HG03045 (cell line): ENCODE results near the gene TMEM200B.
"Not testable (repeated sequence)": the region's sequence is repeated elsewhere in the genome, so short reads cannot be mapped to it uniquely, and the experiment has no call there.

Experiments used
- ATAC-seq: cut with Tn5 transposase; IDR thresholded peaks from one replicate; pipeline ENCODE4 v1.9.1; 2021; ENCODE audit warnings: mild to moderate bottlenecking, moderate library complexity; ENCODE audit not compliant: unreplicated experiment

Gene TMEM200B

DNA sequence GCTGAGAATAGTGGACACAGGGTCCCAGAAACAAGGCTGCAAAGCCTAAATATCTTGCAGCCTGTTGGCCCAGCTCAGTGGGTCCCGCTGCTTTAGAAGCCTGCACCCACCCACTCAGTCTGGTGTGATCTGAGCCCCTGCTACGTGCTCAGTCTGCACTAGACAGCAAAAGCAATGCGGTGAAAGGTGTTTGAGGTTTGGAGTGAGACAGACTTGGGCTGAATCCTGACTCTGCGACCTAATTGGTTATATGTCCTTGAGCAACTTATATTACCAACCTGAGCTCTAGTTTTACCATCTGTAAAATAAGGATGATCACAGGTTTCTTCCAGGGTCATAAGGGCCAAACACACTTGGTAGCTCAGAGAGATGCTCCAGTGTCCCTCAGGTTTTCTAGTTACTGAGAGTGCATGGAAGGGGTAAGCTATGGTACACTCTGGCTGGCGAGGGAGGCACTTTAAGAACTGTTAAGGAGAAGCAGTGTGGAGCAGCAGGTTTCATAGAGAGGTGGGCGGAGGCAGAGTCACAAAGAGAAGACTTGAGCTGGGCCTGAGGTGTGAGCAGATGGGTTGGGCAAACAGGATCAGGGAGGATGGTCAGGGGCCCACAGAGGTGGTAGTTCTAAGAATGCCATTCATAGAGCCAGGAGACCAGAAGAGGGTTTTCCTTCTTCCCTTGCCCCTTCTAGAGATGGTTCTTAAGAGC is 10.1 kb downstream of the TMEM200B start:
- no peak for ATAC-seq

DNA sequence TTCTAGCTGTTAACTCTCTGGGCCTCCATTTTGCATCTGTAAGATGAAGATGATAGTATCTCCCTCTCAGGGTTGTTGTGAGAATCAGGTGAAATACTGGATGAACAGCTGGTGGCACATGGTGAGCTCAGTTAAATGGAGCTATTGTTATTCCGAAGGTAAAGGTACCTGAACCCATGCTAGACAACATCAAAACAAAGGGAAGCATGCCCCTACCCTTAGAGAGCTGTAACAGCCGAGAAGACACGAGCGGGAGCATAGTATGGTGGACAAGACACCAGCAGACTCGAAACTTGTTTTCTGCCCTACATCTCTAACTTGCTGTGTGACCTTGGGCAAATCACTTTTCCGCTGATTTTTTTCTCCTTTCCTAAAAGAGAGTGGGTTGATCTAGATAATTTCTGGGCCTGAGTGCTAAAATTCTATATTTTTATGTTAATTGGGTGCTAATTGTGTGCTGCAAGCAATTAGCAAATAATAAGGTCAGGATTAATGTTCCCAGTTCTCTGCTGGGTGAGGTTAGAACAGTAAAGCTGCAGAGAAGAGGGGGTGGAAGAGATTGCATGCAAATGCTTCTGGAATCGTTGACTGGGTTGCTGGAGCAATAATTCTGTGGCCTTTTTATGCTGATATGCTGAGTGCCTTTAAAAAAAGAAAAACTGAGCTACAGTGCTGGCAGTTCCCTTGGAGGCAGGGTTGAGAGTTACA is 10.8 kb downstream of the TMEM200B start:
- ATAC-seq: no peak

DNA sequence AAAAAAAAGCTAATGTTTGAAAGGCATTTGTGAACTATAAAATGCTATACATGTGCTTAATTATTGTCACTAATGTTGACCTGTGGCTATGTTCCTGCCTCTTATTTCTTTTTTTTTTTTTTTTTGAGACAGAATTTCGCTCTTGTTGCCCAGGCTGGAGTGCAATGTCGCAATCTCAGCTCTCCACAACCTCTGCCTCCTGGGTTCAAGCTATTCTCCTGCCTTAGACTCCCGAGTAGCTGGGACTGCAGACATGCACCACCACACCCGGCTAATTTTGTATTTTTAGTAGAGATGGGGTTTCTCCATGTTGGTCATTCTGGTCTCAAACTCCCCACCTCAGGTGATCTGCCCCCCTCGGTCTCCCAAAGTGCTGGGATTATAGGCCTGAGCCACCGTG is 15.7 kb downstream of the TMEM200B start:
- ATAC-seq: not testable (repeated sequence)

DNA sequence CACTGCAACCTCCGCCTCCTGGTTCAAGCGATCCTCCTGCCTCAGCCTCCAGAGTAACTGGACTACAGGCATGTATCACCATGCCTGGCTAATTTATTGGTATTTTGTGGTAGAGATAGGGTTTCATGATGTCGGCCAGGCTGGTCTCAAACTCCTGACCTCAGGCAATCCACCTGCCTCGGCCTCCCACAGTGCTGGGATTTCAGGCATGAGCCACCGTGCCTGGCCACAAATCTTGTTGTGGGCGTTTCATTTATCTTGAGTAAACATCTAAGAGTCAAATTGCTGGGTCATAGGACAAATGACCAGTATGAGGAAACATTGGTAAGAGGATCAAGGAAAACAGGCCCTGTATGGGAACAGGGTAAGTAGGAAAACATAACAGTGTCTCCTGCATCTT is 17.9 kb downstream of the TMEM200B start:
- no peak for ATAC-seq

DNA sequence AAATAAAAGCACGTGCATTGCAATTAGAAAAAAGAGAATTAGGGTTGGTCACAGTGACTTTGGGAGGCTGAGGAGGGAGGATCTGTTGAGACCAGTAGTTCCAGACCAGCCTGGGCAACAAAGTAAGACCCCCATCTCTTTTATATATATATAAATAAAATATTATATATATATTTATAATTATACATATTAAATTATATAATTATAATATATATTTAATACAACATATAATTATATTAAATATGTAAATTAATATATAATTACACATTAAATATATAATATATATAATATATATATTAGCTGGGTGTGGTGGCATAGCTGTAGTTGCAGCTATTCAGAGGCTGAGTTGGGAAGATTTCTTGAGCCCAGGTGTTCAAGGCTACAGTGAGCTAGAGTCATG is 23.2 kb downstream of the TMEM200B start:
- ATAC-seq: no peak

DNA sequence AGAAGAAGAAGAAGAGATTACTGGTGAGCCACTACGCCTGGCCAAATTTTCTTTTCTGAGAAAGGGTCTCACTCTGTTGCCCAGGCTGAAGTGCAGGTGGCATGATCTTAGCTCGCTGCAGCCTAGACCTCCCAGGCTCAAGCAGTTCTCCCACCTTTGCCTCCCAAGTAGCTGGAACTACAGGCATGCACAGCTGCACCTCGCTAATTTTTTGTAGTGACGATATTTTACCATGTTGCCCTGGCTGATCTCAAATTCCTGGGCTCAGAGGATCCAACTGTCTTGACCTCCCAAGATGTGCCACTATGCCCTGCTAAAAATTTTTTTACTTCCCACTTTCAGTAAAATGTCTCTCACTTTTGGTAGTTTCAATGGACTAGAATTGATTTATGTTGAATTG is 24.4 kb downstream of the TMEM200B start:
- ATAC-seq: no peak

DNA sequence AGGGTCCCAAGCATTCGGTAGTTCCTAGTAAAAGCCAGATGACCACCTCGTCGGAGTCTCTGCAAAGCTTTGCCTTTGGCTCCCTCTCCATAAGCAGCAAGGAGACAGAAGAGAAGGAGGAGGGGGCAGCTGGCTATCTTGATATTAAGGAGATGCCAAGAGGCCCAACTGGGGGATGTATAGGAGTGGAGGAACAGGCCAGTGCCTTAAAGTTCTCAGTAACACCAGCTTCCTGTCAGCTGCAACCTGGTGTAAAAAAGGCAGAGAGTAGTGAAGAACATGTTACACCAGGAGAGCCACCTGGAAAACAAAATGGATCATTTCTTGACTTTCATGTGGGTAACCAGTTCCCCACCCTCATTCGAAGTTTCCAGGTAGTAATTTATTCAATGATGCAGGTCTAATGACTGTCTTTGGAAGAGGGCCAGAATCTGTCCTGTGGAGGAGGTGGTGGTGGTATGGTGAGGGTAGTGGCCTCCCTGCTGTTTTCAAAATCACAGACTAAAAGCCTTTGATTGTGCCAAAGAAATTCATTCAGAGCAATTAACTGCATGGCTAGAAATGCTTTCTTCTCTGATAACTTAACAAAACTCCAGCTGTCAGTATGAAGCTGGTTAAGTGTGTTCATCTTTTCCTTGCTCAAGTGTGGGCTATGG is 27.3 kb downstream of the TMEM200B start:
- ATAC-seq: no peak

DNA sequence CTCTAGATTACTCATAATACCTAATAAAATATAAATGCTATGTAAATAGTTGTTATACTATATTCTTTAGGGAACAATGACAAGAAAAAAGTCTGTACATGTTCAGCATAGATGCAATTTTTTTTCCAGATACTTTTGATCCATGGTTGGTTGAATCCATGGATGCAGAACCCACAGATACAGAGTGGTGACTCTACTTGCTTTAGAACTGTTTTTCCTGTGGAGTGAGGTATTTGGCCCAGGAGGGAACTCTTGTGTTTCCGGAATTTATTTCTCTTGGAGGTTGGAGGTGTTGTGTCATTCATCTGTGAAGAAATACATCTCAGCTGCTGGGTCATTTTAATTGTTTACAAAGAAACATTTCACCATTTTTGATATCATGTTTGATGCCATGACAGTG is 28.7 kb downstream of the TMEM200B start:
- no peak for ATAC-seq

DNA sequence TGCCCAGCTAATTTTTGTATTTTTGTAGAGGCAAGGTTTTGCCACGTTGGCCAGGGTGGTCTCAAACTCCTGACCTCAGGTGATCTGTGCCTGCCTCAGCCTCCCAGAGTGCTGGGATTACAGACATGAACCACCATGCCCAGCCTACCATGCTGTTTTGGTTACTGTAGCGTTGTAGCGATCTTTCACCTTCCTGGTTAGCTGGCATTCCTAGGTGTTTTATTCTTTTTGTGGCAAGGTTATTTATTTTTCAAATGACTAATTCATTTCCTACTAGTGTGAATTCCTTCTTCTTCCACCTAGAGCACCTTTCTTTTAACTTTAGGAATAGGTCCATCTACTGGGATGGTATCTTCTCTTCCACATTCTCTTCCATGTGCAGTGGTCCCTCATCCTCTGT is 29.3 kb downstream of the TMEM200B start:
- ATAC-seq: no peak

DNA sequence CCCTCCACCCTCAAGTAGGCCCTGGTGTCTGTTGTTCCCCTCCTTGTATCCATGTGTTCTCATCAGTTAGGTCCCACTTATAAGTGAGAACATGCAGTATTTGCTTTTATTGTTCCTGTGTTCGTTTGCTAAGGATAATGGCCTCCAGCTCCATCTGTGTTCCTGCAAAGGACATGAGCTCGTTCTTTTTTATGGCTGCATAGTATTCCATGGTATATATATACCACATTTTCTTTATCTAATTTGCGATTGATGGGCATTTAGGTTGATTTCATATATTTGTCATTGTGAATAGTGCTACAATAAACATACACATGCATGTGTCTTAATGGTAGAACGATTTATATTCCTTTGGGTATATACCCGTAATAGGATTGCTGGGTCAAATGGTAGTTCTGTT is 31.0 kb downstream of the TMEM200B start:
- not testable (repeated sequence) for ATAC-seq

DNA sequence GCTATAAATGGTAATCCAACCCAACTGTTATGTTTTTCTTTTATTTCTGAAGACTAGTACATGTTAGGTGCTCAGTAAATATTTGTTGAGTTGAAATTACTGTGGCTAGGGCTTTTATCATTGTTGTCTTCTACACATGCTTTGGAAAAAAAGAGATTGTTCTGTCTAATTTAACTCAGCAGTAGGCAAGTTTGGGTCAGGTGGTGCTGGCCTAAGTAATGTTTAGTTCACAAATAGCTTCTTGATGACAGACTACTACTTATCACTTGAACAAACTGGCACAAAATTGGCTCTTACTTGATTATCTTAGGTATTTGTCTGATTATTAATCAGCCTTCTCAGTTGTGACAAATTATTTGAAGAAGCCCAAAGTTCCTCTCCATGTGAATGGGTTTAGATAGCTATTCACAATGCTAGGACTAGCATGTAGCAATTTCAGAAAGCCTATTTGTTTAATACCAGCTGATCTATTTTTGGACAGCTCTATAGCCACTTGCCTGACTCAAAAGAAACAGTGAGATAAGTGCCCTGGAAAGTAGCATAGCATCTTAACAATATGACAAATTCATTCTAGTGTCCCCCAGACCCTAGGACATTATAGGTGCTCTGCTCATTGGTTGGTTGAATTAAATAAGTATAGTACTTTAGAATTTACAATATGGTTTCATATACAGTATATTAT is 32.6 kb downstream of the TMEM200B start:
- ATAC-seq: no peak

DNA sequence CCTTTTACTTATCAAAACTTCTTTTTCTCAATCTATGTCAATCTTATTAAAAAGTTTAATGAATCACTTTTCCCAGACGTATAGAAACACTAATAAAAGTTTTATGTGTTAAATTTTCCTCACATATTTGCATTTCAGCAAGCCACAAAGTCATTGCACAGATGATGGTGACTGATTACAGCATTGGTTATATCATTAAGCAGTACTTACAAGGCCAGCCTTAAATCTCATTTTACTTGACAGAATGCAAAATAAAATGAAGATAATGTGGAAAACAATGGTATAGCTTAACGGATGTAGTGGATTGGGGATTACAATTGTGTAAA is 39.5 kb downstream of the TMEM200B start:
- no peak for ATAC-seq

DNA sequence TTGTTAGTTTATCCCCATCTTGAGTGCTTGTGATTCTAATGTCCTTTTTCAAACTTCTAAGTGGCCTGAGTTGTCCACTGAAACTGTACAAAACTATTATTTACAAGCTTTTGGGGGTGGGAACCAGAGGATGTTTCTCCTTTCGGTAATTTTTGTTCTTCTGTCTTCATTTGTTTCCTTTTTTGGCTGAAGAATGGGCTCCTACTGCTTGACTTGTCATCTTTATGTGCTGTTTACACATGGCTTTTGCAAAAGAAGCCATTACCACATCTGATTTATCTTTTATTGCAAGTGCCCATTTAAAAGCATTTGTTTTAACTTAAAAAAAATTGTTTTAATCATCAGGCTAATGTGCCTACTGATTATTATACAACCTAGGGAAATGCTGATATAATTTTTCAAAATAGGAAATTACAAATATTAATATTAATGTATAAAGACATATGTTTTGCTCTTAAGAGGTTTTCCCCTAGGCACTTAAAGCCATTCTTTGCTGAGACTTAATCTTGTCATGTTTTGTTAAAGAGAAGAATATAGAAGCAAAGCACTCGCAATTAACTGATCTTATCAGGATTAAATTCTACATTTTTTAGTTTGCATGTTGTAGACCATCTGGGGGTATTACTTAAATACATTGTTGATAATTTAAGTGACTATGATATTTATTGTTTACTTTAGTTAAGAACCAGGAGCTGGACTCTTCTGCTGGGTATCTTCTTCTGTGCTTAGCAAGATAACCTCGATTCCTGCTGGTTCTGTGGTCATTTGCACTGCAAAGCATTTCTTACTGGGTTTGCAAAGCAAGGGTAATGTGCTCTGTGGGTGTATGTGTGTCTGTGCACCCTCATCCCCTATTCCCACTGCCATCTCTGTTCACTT is 40.1 kb downstream of the TMEM200B start:
- no peak for ATAC-seq

DNA sequence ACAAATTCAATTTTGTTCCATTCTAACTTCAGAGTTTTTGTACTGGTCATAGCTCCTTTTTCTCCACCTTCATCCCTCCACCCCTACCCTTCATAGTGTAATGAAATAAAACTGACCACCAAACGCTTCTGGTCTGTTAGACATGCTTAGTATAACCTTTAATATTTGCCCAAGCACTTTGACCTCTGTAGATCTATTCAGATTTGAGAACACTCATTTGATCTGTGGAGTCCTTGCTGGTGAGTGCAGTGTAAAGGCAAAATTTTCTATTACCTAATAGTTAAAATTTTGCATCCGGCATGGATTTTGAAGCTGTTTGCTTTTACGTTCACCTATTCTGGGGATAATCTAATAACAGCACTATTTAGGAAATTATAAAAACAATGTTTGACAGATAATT is 41.2 kb downstream of the TMEM200B start:
- ATAC-seq: no peak

DNA sequence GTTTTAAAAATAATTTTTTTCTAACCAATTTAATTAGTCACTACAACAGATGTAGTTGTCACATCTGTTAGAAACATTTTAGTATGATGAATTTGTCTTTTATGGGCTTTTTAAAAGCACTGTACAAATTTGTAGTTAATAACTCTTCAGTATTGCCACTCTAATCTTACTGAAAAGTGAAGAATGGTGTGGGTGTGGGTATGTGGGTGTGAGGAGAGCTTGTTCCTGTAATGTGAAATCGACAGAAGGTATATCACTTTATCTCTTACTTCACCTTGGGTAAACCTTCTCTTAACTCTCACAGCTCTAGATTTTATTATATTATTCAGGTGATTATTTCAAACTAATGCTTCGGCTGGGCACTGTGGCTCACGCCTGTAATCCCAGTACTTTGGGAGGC is 42.5 kb downstream of the TMEM200B start:
- ATAC-seq: no peak

DNA sequence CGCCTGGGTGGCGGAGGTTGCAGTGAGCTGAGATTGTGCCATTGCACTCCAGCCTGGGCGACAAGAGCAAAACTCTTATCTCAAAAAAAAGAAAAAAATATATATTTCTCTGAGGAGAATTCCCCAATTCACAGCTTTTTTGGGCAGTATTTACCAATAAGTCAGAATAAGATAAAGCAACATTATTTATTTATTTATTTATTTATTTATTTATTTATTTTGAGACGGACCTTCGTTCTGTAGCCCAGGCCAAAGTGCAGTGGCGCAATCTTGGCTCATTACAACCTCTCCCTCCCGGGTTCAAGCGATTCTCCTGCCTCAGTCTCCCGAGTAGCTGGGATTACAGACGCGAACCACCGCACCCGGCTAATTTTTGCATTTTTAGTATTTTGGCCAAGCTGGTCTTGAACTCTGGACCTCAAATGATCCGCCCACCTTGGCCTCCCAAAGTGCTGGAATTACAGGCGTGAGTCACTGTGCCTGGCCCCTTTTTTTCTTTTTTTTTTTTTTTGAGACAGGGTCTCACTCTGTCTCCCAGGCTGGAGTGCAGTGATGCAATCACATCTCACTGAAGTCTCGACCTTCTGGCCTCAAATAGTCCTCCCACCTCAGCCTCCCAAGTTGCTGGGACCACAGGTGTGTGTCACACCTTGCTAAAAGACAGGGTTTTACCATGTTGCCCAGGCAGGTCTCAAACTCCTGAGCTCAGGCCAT is 43.6 kb downstream of the TMEM200B start:
- ATAC-seq: not testable (repeated sequence)

DNA sequence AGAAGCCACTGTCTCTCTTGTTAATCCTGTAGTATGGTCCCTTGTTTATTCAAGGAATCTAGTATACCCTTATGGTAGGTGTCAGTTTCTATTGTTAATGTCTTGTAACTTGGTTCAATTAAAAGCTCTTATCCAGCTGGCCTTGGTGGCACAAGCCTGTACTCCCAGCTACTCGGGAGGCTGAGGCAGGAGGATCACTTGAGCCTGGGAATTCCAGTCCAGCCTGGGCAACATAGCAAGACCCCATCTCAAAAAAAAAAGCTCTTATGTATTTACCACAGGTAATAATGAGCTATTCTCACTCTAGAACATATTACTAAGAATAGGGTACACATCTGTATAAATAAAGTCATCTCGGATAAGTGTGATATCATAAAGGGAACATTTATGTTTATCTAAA is 46.5 kb downstream of the TMEM200B start:
- no peak for ATAC-seq
